ENCODE data around the gene HSDL2. TPM values are rescaled to one million over a fixed set of nuclear protein-coding genes. Genes with fewer than 3 reads are reported as not detected.
A peak's percentile ranks its signal among the peaks of the same experiment; 100 is the strongest.
"Not testable (repeated sequence)": the region's sequence is repeated elsewhere in the genome, so short reads cannot be mapped to it uniquely, and the experiment has no call there.

HSDL2 gene
- total and polyA plus RNA-seq, 10 of the 15 experiments (the other 5 are each of a cell fraction or from before 2014, with no cell fraction given) = 20.9 to 46.1 (median 27.0) TPM

- H3K9me3 ChIP-seq (replicated peaks; ENCODE audit: control insufficient read depth, insufficient read depth, low read length); POLR2A ChIA-PET; H3K36me3 ChIP-seq (ENCODE audit: control insufficient read depth in 2 of 2, insufficient read depth in 2 of 2, low read length in 1 of 2); BruUV-seq (replicated peaks); H3K4me1 ChIP-seq (ENCODE audit: control insufficient read depth, insufficient read depth, low read length); H3K27ac ChIP-seq (ENCODE audit: control insufficient read depth, insufficient read depth); intact Hi-C loops (cut with micrococcal nuclease; ENCODE audit: unreplicated experiment); in situ Hi-C loops (cut with MboI); H3K79me2 ChIP-seq (ENCODE audit: control insufficient read depth, insufficient read depth, low read length); ATAC-seq; H3K27me3 ChIP-seq (replicated peaks in 1 of 2; ENCODE audit: control insufficient read depth in 2 of 2, insufficient read depth in 2 of 2, low read length in 1 of 2); H3K4me3 ChIP-seq; H2AFZ ChIP-seq (ENCODE audit: control insufficient read depth, low read depth, low read length); H3K4me2 ChIP-seq (ENCODE audit: control insufficient read depth, insufficient read depth); H4K20me1 ChIP-seq (ENCODE audit: control insufficient read depth, insufficient read depth); DNase-seq (ENCODE audit: low read depth, low spot score); FAIRE-seq; H3K9ac ChIP-seq (ENCODE audit: control insufficient read depth, insufficient read depth, low read length): not testable (repeated sequence)
- SMC1A ChIA-PET (ENCODE audit: uncharacterized antibody, unreplicated experiment) = interaction anchor here (0.9 kb wide), 2 partner anchors 24 to 283 kb away, joined by 3 read pairs; no protein-coding TSS in a partner anchor
- WGBS (ENCODE audit: insufficient coverage, insufficient replicate concordance, low lambda C conversion rate, missing lambda C conversion rate) = 80% methylated on average over 3 of the region's 3 CpGs
- CTCF ChIA-PET = interaction anchor here (1.4 to 5.5 kb wide), 3 partner anchors 269 to 675 kb away, joined by 4 to 35 read pairs (median 7); no protein-coding TSS in a partner anchor
- RAD21 ChIA-PET (ENCODE audit: unreplicated experiment) = interaction anchor here (1.0 kb wide), 1 partner anchor 252 kb away, joined by 5 read pairs; no protein-coding TSS in a partner anchor
These were observed 14.7 kb upstream of the HSDL2 start for GRCh38 chr9:112365257-112365656.

DNA sequence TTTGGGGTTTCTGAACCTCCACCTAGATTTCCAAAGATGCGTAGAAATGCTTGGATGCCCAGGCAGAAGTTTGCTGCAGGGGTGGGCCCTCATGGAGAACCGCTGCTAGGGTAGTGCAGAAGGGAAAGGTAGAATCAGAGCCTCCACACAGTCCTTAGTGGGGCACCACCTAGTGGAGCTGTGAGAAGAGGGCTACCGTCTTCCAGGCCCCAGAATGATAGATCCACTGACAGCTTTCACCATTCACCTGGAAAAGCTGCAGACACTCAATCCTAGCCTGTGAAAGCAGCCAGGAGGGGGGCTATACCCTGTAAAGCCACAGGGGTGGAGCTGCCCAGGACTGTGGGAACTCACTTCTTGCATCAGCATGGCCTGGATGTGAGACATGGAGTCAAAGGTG, 13.3 kb upstream of the HSDL2 start:
- no peak for DNase-seq (ENCODE audit: low read depth, low spot score)
- ChIA-PET RAD21 (ENCODE audit: unreplicated experiment) (interaction anchor here (1.6 kb wide), 1 partner anchor 253 kb away, joined by 6 read pairs; no protein-coding TSS in a partner anchor), SMC1A (ENCODE audit: uncharacterized antibody, unreplicated experiment) (interaction anchor here (0.6 to 1.6 kb wide), 10 partner anchors 11 to 600 kb away, joined by 3 to 7 read pairs (median 4); no protein-coding TSS in a partner anchor), POLR2A (interaction anchor here (1.4 kb wide), 1 partner anchor 13 kb away, joined by 7 read pairs; the partner anchor contains the start of gene HSDL2), CTCF (interaction anchor here (0.6 to 5.5 kb wide), 17 partner anchors 13 to 676 kb away, joined by 3 to 35 read pairs (median 4); partner anchors contain the start of gene HSDL2)
- ATAC-seq = no peak
- intact Hi-C loops (cut with micrococcal nuclease; ENCODE audit: unreplicated experiment) = no loop called here
- Histone ChIP-seq H3K27me3 (replicated peaks in 1 of 2; ENCODE audit: control insufficient read depth in 2 of 2, insufficient read depth in 2 of 2, low read length in 1 of 2) (no peaks in the 10 kb centered on the region), H3K4me3 (no peak overlapping the region), H3K4me2 (ENCODE audit: control insufficient read depth, insufficient read depth) (no peak overlapping the region), H3K4me1 (ENCODE audit: control insufficient read depth, insufficient read depth, low read length) (no peaks in the 10 kb centered on the region), H4K20me1 (ENCODE audit: control insufficient read depth, insufficient read depth) (no peaks in the 10 kb centered on the region), H3K9me3 (replicated peaks; ENCODE audit: control insufficient read depth, insufficient read depth, low read length) (peaks cover 5% of the 10 kb centered on the region; the same call in 2 of the 3 replicates), H3K27ac (ENCODE audit: control insufficient read depth, insufficient read depth) (no peak overlapping the region), H2AFZ (ENCODE audit: control insufficient read depth, low read depth, low read length) (no peak overlapping the region), H3K79me2 (ENCODE audit: control insufficient read depth, insufficient read depth, low read length) (no peaks in the 10 kb centered on the region), H3K36me3 (ENCODE audit: control insufficient read depth in 2 of 2, insufficient read depth in 2 of 2, low read length in 1 of 2) (no peaks in the 10 kb centered on the region), H3K9ac (ENCODE audit: control insufficient read depth, insufficient read depth, low read length) (no peak overlapping the region)
- FAIRE-seq = no peak
- in situ Hi-C loops (cut with MboI) = no loop called here
- TF ChIP-seq HDGF (IDR thresholded peaks at IDR 0.05) = no peak
- TF ChIP-seq HDAC6 (IDR thresholded peaks at IDR 0.05; ENCODE audit: unreplicated experiment) = no peak
- TF ChIP-seq CTCF (IDR thresholded peaks at IDR 0.05 in 2 of 3, conservative IDR thresholded peaks at IDR 0.05 in 1 of 3; ENCODE audit: control insufficient read depth in 2 of 3, extremely low read depth in 1 of 3, insufficient read depth in 1 of 3, low read depth in 3 of 3, low read length in 3 of 3) = 0 out of 6 replicates have a peak, but pooled peaks of 2 of the 3 experiments have one; percentile 4 to 18
- 76% methylated on average over 3 of the region's 3 CpGs for WGBS (ENCODE audit: insufficient coverage, insufficient replicate concordance, low lambda C conversion rate, missing lambda C conversion rate)
- BruUV-seq (replicated peaks) = no TSS peak
